HepG2 (cell line): ENCODE measurements around the gene BACH2.

Experiments
- RAD21 ChIP-seq: fragments of 450-650 bp; formaldehyde crosslinking; IDR thresholded peaks from 2 replicates; pipeline ENCODE4 v1.5.0; 2020; ENCODE audit warnings: mild to moderate bottlenecking
- TBP ChIP-seq: sonication (generic); formaldehyde crosslinking; IDR thresholded peaks from 2 replicates; pipeline ENCODE4 v1.5.0; 2020; ENCODE audit warnings: missing genetic modification reagents
- ZBTB7B ChIP-seq: sonication (generic); formaldehyde crosslinking; IDR thresholded peaks from 2 replicates; pipeline ENCODE4 v1.4.0; 2020; ENCODE audit warnings: missing genetic modification reagents
- ZNF879 ChIP-seq: sonication (generic); formaldehyde crosslinking; IDR thresholded peaks from 2 replicates; pipeline ENCODE4 v1.8.1; 2023; ENCODE audit warnings: missing genetic modification reagents

GRCh38 chr6:89955364-89955763 is 341.3 kb downstream of the BACH2 start:
- no peak for TF ChIP-seq ZBTB7B
- TF ChIP-seq TBP (CRISPR knock-in tag), result no peak
- no peak for TF ChIP-seq RAD21 (CRISPR knock-in tag)
- no peak for TF ChIP-seq ZNF879 (CRISPR knock-in tag)
